22Rv1 (cell line): ENCODE results near the gene PDE6G.

Experiments
- CTCF ChIP-seq: fragments of 450-650 bp; IDR thresholded peaks from 2 replicates; pipeline ENCODE4 v1.5.1; 2017; ENCODE audit warnings: mild to moderate bottlenecking
- ZFX ChIP-seq: fragments of 450-650 bp; IDR thresholded peaks from 2 replicates; pipeline ENCODE4 v1.6.1; 2017; ENCODE audit warnings: antibody characterized with exemption, borderline replicate concordance

- TF ChIP-seq CTCF (no peak), ZFX (no peak)
These were observed 28.1 kb upstream of the PDE6G start for GRCh38 chr17:81684442-81684911.
